WI38 (cell line): ENCODE data around the gene CAMK1D.

Experiments
- H3K4me3 ChIP-seq: 2 replicates; pipeline ENCODE4 v1.5.1; 2011; ENCODE audit warnings: low read depth, mild to moderate bottlenecking, control low read depth, low read length
- TF ChIP-seq, protein P1 (sequence below): IDR thresholded peaks from 2 replicates; pipeline ENCODE4 v1.5.1; 2012; ENCODE audit warnings: low read depth, mild to moderate bottlenecking, control low read depth, low read length

The CAMK1D gene

DNA sequence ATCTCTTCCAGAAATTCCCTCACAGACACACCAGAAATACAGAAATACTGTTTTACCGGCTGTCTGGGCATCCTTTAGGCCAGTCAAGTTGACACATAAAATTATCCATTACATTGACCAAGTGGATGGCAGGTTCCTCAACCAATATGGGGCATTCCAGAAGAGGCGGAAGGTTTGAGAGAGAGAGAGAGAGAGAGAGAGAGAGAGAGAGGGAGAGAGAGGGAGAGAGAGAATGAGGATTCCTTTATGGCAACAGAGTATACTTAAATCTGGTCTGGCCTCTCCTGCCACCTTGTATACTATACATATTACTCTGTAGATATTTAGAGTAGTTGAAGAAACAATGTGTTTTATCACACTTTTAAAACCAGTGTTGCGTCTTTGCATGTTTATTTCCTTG is 214.1 kb downstream of the CAMK1D start:
- H3K4me3 ChIP-seq = no peak overlapping the region
- TF ChIP-seq, protein P1, sequence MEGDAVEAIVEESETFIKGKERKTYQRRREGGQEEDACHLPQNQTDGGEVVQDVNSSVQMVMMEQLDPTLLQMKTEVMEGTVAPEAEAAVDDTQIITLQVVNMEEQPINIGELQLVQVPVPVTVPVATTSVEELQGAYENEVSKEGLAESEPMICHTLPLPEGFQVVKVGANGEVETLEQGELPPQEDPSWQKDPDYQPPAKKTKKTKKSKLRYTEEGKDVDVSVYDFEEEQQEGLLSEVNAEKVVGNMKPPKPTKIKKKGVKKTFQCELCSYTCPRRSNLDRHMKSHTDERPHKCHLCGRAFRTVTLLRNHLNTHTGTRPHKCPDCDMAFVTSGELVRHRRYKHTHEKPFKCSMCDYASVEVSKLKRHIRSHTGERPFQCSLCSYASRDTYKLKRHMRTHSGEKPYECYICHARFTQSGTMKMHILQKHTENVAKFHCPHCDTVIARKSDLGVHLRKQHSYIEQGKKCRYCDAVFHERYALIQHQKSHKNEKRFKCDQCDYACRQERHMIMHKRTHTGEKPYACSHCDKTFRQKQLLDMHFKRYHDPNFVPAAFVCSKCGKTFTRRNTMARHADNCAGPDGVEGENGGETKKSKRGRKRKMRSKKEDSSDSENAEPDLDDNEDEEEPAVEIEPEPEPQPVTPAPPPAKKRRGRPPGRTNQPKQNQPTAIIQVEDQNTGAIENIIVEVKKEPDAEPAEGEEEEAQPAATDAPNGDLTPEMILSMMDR = no peak

DNA sequence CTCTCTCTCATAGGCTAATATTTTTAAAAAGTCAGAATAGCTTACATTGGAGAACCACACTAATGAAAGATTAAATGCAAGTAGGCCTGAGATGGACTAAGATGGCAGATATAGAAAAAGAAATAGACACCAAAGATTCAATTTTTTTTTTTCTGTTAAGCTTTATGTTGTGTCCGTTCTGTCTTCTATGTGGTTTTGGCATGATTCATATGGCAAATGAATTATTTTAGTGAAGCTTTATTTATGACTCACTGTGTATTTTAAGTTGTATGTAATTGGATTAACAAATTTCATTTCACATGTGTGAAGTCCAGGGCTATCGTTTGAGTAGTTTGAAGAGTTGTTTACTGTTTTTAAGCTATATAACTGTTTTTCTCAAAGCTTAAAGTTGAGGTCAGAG is 214.8 kb downstream of the CAMK1D start:
- TF ChIP-seq, protein P1 = no peak
- H3K4me3 ChIP-seq = no peak overlapping the region

DNA sequence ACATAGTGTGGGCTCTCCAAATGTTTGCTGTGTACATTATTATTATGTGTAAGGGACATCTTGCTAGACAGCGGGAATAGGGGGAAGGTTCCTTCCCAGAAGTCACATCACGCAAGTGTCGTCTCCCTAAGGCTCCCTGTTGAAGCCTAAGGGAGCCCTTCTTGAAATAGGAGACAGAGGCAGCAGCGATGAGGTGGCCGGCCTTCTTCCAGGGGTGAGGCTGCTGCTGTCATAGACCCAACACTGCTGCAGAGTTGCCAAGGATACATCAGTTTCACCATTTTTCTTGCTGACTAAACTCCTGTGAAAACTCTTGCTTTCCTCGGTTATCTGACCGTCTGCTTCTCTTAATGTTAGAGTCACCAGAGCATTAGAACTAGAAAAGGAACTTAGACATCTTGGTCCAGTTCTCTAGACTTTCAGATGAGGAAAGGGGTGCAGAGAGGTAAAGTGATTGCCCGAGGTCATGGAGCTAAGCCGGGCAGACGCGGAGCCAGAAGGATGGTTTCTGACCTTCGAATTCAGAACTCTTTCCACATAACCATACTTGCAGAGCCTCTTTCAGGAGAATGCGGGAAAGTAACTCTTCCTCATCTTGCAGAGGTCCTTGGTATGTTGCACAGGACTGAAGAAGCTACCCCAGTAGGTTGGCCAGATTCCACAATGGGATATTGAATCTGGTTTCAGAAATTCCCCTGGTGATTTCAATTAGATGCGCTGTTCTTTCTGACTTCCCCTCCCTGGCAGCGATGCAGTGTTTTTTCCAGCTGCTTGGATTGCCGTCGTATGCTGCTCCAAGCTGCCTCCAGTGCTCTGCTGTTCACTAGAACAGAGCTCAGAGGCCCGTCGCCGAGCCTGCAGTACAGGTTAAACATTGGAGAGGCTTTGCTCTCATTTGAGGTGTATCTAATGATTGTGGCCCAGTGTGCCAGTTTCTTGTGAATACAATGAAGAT is 217.1 kb downstream of the CAMK1D start:
- no peak overlapping the region for H3K4me3 ChIP-seq
- TF ChIP-seq, protein P1 = no peak

DNA sequence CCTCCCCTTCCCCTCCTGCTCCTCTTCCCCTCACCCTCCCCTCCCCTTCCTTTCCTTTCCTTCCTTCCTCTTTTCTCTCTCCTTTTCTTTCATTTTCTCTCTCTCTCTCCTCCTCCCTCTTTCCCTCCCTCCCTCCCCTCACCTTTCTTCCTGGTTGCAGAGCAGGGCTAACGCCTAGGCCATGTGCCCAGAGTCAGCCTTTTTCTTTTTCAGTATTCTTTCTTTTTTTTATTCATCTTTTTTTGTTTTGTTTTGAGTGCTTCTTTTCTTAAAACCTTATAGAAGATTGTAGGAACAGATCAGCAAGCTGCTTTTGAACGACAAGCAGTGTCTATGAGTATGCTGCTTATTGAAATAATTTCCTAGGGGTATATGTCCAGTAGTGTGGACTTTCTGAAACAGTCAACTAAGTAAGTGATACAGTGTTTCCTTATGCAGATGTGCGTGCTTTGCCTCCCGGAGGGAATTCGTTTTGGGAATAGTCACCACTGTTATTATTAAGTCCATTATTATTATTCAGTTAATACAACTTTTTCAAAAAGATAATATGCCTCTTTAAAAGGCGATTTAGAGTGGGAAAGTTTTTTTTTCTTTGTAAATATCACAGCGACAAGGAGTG is 219.2 kb downstream of the CAMK1D start:
- TF ChIP-seq, protein P1 = no peak

DNA sequence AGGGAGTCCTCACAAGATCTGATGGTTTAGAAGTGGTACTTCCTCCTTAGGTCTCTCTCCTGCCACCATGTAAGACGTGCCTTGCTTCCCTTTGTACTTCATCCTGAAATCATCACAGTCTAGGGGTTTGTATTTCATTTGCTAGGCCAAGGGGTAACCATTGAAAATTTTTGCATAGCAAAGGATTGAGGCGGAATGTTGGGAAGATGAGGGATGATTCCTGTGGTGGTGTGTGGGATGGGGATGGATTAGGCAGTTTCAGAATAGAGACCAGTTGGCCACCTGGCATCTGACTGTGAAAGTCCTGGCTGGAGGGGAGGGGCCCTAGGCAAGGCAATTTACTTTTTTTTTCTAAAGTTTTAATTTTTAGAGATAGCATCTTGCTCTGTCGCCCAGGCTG is 222.9 kb downstream of the CAMK1D start:
- H3K4me3 ChIP-seq = no peak overlapping the region
- TF ChIP-seq, protein P1 = no peak

More for the DNA sequence above, 219.2 kb downstream of the CAMK1D start:
- no peak overlapping the region for H3K4me3 ChIP-seq

DNA sequence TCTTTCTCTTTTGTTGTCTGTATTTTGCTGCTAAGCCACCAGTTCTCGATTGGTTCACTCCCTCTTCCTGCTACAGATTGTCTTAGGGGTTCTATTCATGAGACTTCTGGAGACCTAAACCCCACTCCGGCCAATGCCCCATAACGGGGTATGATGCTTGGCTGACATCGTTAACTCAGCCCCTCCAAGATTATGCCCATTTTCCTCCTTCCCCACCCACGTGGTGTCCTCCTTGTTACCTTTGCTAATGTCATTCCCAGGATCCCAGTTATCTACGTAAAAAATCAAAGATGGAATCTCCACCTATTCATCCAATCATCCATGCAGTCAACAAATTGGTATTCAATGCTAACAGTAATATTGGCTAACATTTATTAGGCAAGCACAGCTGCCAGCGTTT is 228.3 kb downstream of the CAMK1D start:
- TF ChIP-seq, protein P1 = no peak
- H3K4me3 ChIP-seq = no peak overlapping the region
